ENCODE data around the gene C6orf132. TPM values are rescaled to one million over a fixed set of nuclear protein-coding genes. Genes with fewer than 3 reads are reported as not detected.

C6orf132 gene
- total and polyA plus RNA-seq, 2 experiments from 2014 or later: 3.2 to 5.2 TPM

- Histone ChIP-seq H3K4me1 (ENCODE audit: insufficient read depth) (peaks cover 12% of the 10 kb centered on the region), H3K9me2 (ENCODE audit: insufficient read depth) (no peaks in the 10 kb centered on the region), H3K4me2 (ENCODE audit: unreplicated experiment) (no peak overlapping the region), H3K27ac (no peak overlapping the region), H3K9ac (no peak overlapping the region), H3K36me3 (ENCODE audit: low read depth) (no peaks in the 10 kb centered on the region), H3K79me2 (ENCODE audit: insufficient read depth) (no peaks in the 10 kb centered on the region), H3K9me3 (ENCODE audit: low read depth) (no peaks in the 10 kb centered on the region), H3F3A (ENCODE audit: insufficient read depth) (peaks cover 14% of the 10 kb centered on the region), H2AFZ (no peak overlapping the region), H3K4me3 (no peak overlapping the region), H4K20me1 (ENCODE audit: insufficient read depth) (no peaks in the 10 kb centered on the region), H3K27me3 (replicated peaks; ENCODE audit: insufficient read depth) (no peaks in the 10 kb centered on the region)
- TF ChIP-seq EZH2 (IDR thresholded peaks at IDR 0.05; ENCODE audit: insufficient read depth, poor library complexity, severe bottlenecking) (no peak), EZH2phosphoT487 (IDR thresholded peaks at IDR 0.05; ENCODE audit: insufficient read depth, low read depth) (no peak)
- DNase-seq: no peak
- in situ Hi-C loops (cut with MboI): no loop called here
- WGBS, 2 experiments (ENCODE audit: low coverage in 1 of 2, low lambda C conversion rate in 2 of 2, missing lambda C conversion rate in 2 of 2): 83 to 100% methylated on average over 1 of the region's 1 CpG
These were observed 36.7 kb downstream of the C6orf132 start for GRCh38 chr6:42105709-42106108.

GRCh38 chr6:42105156-42105648, 37.2 kb downstream of the C6orf132 start:
- H4K20me1 ChIP-seq (ENCODE audit: insufficient read depth): no peaks in the 10 kb centered on the region
- no peaks in the 10 kb centered on the region for H3K27me3 ChIP-seq (replicated peaks; ENCODE audit: insufficient read depth)
- TF ChIP-seq EZH2phosphoT487 (IDR thresholded peaks at IDR 0.05; ENCODE audit: insufficient read depth, low read depth): no peak
- TF ChIP-seq EZH2 (IDR thresholded peaks at IDR 0.05; ENCODE audit: insufficient read depth, poor library complexity, severe bottlenecking): no peak
- H3K4me1 ChIP-seq (ENCODE audit: insufficient read depth): peaks cover 17% of the 10 kb centered on the region
- H3K4me3 ChIP-seq: no peak overlapping the region
- no peak overlapping the region for H3K4me2 ChIP-seq (ENCODE audit: unreplicated experiment)
- peaks cover 19% of the 10 kb centered on the region for H3F3A ChIP-seq (ENCODE audit: insufficient read depth)
- DNase-seq: no peak
- H3K9me2 ChIP-seq (ENCODE audit: insufficient read depth): no peaks in the 10 kb centered on the region
- no peak overlapping the region for H2AFZ ChIP-seq
- no peak overlapping the region for H3K9ac ChIP-seq
- no peak overlapping the region for H3K27ac ChIP-seq
- H3K36me3 ChIP-seq (ENCODE audit: low read depth): no peaks in the 10 kb centered on the region
- no peaks in the 10 kb centered on the region for H3K79me2 ChIP-seq (ENCODE audit: insufficient read depth)
- 86 to 87% methylated on average over 11 to 12 of the region's 17 CpGs for WGBS, 2 experiments (ENCODE audit: low coverage in 1 of 2, low lambda C conversion rate in 2 of 2, missing lambda C conversion rate in 2 of 2)
- no peaks in the 10 kb centered on the region for H3K9me3 ChIP-seq (ENCODE audit: low read depth)
- in situ Hi-C loops (cut with MboI): no loop called here

DNA sequence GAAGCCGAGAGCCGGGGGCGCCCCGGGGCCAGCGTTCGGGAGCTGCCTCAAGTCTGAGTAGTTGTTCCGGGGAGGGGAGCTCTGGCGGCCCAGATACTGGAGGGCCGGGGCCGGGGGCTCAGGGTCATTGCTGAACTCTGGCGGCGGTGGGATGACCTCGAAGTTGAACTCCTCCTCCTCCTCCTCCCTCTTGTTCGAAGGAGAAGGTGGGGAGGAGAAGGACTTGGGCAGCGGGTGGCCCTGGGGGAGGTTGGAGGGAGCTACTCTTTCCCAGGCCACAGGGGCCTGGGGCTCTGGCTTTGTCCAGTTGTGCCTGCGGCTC, 37.7 kb downstream of the C6orf132 start:
- Histone ChIP-seq H3K27me3 (replicated peaks; ENCODE audit: insufficient read depth) (no peaks in the 10 kb centered on the region), H3K9ac (no peak overlapping the region), H3F3A (ENCODE audit: insufficient read depth) (peaks cover 24% of the 10 kb centered on the region), H4K20me1 (ENCODE audit: insufficient read depth) (no peaks in the 10 kb centered on the region), H3K36me3 (ENCODE audit: low read depth) (no peaks in the 10 kb centered on the region), H3K9me3 (ENCODE audit: low read depth) (no peaks in the 10 kb centered on the region), H3K79me2 (ENCODE audit: insufficient read depth) (no peaks in the 10 kb centered on the region), H2AFZ (no peak overlapping the region), H3K4me3 (no peak overlapping the region), H3K4me2 (ENCODE audit: unreplicated experiment) (no peak overlapping the region), H3K27ac (no peak overlapping the region), H3K9me2 (ENCODE audit: insufficient read depth) (no peaks in the 10 kb centered on the region), H3K4me1 (ENCODE audit: insufficient read depth) (peaks cover 22% of the 10 kb centered on the region)
- DNase-seq: no peak
- no peak for TF ChIP-seq EZH2 (IDR thresholded peaks at IDR 0.05; ENCODE audit: insufficient read depth, poor library complexity, severe bottlenecking)
- no peak for TF ChIP-seq EZH2phosphoT487 (IDR thresholded peaks at IDR 0.05; ENCODE audit: insufficient read depth, low read depth)
- 81 to 89% methylated on average over 10 to 16 of the region's 16 CpGs for WGBS, 2 experiments (ENCODE audit: low coverage in 1 of 2, low lambda C conversion rate in 2 of 2, missing lambda C conversion rate in 2 of 2)
- in situ Hi-C loops (cut with MboI): no loop called here

- H3F3A ChIP-seq (ENCODE audit: insufficient read depth): peaks cover 27% of the 10 kb centered on the region
- in situ Hi-C loops (cut with MboI): no loop called here
- no peaks in the 10 kb centered on the region for H3K79me2 ChIP-seq (ENCODE audit: insufficient read depth)
- H3K9me2 ChIP-seq (ENCODE audit: insufficient read depth): no peaks in the 10 kb centered on the region
- TF ChIP-seq EZH2phosphoT487 (IDR thresholded peaks at IDR 0.05; ENCODE audit: insufficient read depth, low read depth) (no peak), EZH2 (IDR thresholded peaks at IDR 0.05; ENCODE audit: insufficient read depth, poor library complexity, severe bottlenecking) (no peak)
- H2AFZ ChIP-seq: no peak overlapping the region
- H3K9me3 ChIP-seq (ENCODE audit: low read depth): no peaks in the 10 kb centered on the region
- DNase-seq: no peak
- H3K27me3 ChIP-seq (replicated peaks; ENCODE audit: insufficient read depth): no peaks in the 10 kb centered on the region
- 82 to 87% methylated on average over 47 to 66 of the region's 66 CpGs for WGBS, 2 experiments (ENCODE audit: low coverage in 1 of 2, low lambda C conversion rate in 2 of 2, missing lambda C conversion rate in 2 of 2)
- H4K20me1 ChIP-seq (ENCODE audit: insufficient read depth): no peaks in the 10 kb centered on the region
- H3K9ac ChIP-seq: no peak overlapping the region
- H3K4me3 ChIP-seq: no peak overlapping the region
- peaks cover 27% of the 10 kb centered on the region for H3K4me1 ChIP-seq (ENCODE audit: insufficient read depth)
- H3K27ac ChIP-seq: no peak overlapping the region
- H3K36me3 ChIP-seq (ENCODE audit: low read depth): no peaks in the 10 kb centered on the region
- H3K4me2 ChIP-seq (ENCODE audit: unreplicated experiment): no peak overlapping the region
These were observed 38.2 kb downstream of the C6orf132 start for GRCh38 chr6:42104095-42104803.

All from GM23248 (cell line).